GM20000 (cell line): ENCODE data around the gene IFI16.
A peak's percentile ranks its signal among the peaks of the same experiment; 100 is the strongest.
"Not testable (repeated sequence)": the region's sequence is repeated elsewhere in the genome, so short reads cannot be mapped to it uniquely, and the experiment has no call there.

ENCODE experiments used
- DNase-seq: peaks from one replicate; pipeline ENCODE4 v3.0.0; 2012; ENCODE audit warnings: low spot score
- TF ChIP-seq, protein P1 (sequence below): IDR thresholded peaks from 2 replicates; pipeline ENCODE4 v1.5.1; 2012; ENCODE audit warnings: mild to moderate bottlenecking, control low read depth; ENCODE audit errors: extremely low read depth, missing control alignments

The IFI16 gene

DNA sequence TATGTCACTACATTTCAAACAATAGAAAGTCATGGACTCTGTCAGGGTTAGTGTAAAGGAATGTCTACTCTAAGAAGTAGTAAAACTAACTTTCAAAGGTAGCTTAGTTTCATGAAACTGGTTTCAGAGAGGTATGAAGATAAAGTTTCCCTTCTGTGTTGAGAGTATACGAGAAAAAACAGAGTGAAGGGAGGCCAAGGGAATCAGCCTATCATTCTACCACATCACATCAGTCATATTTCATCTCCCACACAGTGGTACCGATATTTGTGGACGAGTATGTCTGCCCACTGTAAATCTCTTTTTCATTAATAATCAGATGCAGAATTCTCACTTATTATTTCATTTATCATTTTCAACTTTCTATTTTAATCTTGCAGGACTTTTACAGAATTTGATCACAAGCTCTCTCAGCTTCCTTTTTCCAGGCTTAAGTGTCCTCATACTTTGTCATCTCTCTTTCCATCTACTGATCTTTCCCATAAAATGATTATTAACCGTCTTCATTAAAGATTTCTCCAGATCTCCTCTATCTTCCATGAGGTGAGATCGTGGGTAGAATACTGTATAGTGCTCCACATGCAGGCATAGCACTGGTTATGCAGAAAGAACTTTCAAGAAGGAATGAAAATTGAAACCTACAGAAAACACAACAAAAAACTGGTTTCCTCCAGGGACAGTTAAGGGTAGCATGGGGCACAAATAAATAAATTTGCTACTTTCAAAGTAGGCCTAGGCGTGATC, 11.5 kb upstream of the IFI16 start:
- TF ChIP-seq, protein P1, sequence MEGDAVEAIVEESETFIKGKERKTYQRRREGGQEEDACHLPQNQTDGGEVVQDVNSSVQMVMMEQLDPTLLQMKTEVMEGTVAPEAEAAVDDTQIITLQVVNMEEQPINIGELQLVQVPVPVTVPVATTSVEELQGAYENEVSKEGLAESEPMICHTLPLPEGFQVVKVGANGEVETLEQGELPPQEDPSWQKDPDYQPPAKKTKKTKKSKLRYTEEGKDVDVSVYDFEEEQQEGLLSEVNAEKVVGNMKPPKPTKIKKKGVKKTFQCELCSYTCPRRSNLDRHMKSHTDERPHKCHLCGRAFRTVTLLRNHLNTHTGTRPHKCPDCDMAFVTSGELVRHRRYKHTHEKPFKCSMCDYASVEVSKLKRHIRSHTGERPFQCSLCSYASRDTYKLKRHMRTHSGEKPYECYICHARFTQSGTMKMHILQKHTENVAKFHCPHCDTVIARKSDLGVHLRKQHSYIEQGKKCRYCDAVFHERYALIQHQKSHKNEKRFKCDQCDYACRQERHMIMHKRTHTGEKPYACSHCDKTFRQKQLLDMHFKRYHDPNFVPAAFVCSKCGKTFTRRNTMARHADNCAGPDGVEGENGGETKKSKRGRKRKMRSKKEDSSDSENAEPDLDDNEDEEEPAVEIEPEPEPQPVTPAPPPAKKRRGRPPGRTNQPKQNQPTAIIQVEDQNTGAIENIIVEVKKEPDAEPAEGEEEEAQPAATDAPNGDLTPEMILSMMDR, result no peak
- DNase-seq, result no peak

DNA sequence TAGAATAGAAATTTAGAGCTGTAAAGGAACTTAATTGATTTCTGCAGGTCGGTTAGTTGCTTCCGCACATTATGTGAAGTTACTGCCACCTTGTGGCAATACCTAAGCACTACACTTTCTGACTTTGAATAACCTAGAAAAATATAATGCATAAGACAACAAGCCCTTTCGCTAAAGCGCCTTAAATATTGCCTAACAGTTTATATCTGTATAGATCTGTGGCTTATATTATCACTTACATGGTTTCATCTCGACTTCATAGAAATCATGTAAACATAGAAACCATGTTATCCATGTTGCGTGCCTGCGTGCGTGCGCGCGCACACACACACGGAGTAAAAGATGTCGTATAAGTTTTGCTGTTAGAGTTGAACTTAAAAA, 10.9 kb upstream of the IFI16 start:
- TF ChIP-seq, protein P1, result peak; percentile 68
- peak; percentile 41 for DNase-seq

DNA sequence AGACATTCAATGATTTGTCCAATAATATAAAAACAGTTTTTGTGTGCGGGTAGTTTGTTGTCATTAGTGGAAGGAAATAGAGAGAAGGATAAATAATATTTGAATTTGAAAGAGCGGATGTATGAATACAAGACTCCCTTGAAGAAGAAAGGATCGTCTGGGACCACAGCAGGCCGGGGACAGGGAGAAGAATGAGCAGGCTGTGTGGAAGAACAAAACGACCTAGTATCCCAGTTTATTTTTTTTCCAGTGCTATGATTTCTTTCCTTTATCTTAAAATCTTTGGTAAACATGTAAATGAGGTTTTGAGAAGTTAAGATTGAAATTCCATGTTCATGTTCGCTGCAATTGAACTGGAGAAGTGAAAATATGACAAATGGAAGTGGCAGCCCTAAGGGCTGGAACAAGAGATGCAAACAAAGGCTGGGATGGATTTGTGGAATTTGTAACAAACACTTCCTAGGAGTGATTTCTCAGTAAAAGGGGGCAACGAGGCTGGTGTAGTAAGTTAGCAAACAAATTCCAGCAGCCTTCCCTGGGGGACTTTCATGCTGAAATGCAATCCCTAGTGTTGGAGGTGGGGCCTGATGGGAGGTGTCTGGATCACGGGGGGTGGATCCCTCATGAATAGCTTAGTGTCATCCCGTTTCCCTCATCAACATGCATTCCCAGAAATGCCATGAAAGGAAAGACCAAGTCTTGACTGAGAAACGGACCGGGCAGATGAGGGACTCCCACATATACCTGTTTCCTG, 10.2 kb upstream of the IFI16 start:
- DNase-seq, result no peak
- TF ChIP-seq, protein P1, result no peak

DNA sequence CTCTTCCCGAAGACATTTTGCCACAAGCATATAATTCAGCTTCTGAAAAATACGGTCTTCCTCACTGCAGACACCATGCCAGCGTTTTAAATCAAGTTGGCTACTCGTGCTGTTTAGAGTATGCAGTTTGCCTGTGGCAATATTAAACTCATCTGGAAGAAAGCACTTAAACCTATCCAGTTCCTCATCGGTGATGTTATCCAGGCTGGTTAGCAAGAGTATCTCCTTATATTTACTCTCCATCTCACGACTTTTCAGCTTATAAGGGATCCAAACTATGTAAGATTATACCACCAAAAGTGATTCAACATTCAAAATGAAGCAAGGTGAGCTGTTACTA, 9.7 kb upstream of the IFI16 start:
- DNase-seq, result no peak
- TF ChIP-seq, protein P1, result no peak

DNA sequence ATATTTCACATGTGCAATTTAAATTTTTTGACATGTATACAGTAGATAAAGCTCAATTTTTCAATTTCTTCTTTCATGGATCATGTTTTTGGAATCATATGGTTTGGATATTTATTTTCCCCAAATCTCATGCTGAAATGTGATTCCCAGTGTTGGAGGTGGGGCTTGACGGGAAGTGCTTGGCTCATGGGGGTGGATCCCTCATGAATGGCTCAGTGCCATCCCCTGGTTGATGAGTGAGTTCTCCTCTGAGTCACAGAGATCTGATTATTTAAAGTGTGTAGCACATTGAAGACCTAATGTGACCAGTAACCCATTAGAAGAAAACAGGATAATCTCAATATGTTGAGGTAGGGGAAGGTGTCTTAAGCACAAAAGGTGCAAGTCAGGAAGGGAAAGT, 9.1 kb upstream of the IFI16 start:
- TF ChIP-seq, protein P1, result no peak
- no peak for DNase-seq

DNA sequence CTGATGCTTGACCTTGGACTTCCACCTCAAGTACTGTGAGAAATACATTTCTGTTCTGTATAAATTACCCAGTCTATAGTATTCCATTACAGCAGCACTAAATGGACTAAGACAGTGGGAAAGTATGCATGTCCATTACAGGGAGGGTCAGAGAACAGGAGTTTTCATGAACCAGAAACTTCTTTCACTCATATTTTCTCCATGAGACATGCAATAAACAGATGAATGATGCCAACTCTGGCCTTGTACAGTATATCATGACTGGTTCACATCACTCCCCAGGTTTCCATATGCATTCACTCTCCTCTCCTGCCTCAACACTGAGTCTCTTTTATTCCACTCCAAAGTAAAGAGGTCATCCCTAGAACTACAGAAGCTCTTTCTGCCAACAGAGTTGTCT, 4.5 kb upstream of the IFI16 start:
- TF ChIP-seq, protein P1, result no peak
- no peak for DNase-seq

DNA sequence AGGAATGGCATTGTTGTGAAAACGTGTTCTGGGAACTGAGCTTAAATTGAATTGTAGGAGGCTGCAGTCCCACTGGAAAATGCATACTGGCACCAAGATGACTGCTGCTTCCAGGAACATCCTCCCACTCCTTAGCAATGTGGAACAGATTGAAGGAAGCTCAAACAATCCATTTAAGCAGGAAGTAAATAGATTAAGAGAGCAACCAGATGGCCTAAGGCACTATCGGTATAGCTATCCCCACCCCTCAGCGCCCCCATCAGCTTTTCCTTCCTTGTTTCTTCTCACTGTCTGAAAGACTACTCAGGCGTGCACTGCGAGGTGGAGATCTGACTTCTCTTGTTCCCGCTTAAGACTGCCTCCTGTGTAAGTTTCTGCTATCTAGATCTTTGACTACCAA, 4.0 kb upstream of the IFI16 start:
- DNase-seq, result no peak
- TF ChIP-seq, protein P1, result no peak

DNA sequence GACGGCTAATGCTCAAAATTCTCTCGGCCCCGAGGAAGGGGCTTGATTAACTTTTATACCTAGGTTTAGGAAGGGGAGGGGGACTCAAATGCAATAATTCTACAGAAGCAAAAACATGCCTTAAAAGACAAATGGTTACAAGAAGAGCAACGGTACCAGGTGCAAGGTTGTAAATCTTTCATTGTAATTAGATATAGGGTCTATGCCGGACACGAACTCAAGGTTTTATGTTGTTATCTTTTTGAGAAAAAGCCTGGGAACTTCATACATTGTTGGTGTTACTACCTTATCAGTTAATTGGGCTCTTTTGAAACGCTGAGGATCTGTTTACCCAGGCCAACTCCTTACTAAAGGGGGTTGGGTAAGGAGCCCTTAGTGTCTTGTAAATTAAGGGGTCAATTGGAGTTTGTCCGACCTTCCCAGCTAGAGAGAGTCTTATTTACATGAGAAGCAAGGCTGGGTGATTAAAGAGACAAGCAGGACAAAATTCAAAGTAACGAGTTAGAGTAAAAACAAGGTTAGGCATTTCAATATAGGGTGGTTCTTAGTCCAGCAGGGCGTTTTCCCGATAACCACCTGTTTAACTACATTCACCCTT, 3.4 kb upstream of the IFI16 start:
- not testable (repeated sequence) for DNase-seq
